ENCODE data around the gene B3GALT4.

Gene B3GALT4

GRCh38 chr6:33286946-33287914, 10.3 kb downstream of the B3GALT4 start:
- no peak for ATAC-seq
- TF ChIP-seq ZFP3 (CRISPR knock-in tag; IDR thresholded peaks at IDR 0.05) (no peak), ZNF8 (CRISPR knock-in tag; IDR thresholded peaks at IDR 0.05) (no peak), CSRNP3 (CRISPR knock-in tag; IDR thresholded peaks at IDR 0.05) (no peak), ZFP30 (CRISPR knock-in tag; IDR thresholded peaks at IDR 0.05) (no peak), BACH2 (CRISPR knock-in tag; IDR thresholded peaks at IDR 0.05; ENCODE audit: borderline replicate concordance) (no peak), PPARA (CRISPR knock-in tag; IDR thresholded peaks at IDR 0.05; ENCODE audit: borderline replicate concordance) (no peak), ZNF565 (CRISPR knock-in tag; conservative IDR thresholded peaks at IDR 0.05; ENCODE audit: low read depth) (no peak), GLIS3 (CRISPR knock-in tag; IDR thresholded peaks at IDR 0.05) (no peak), SNAI2 (CRISPR knock-in tag; IDR thresholded peaks at IDR 0.05) (no peak), TOX (CRISPR knock-in tag; IDR thresholded peaks at IDR 0.05; ENCODE audit: borderline replicate concordance) (no peak), OSR1 (CRISPR knock-in tag; IDR thresholded peaks at IDR 0.05) (no peak)
- TF ChIP-seq, protein P1, sequence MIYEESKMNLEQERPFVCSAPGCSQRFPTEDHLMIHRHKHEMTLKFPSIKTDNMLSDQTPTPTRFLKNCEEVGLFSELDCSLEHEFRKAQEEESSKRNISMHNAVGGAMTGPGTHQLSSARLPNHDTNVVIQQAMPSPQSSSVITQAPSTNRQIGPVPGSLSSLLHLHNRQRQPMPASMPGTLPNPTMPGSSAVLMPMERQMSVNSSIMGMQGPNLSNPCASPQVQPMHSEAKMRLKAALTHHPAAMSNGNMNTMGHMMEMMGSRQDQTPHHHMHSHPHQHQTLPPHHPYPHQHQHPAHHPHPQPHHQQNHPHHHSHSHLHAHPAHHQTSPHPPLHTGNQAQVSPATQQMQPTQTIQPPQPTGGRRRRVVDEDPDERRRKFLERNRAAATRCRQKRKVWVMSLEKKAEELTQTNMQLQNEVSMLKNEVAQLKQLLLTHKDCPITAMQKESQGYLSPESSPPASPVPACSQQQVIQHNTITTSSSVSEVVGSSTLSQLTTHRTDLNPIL (CRISPR knock-in tag; IDR thresholded peaks at IDR 0.05; ENCODE audit: low read depth) = no peak
- TF ChIP-seq, protein P2, sequence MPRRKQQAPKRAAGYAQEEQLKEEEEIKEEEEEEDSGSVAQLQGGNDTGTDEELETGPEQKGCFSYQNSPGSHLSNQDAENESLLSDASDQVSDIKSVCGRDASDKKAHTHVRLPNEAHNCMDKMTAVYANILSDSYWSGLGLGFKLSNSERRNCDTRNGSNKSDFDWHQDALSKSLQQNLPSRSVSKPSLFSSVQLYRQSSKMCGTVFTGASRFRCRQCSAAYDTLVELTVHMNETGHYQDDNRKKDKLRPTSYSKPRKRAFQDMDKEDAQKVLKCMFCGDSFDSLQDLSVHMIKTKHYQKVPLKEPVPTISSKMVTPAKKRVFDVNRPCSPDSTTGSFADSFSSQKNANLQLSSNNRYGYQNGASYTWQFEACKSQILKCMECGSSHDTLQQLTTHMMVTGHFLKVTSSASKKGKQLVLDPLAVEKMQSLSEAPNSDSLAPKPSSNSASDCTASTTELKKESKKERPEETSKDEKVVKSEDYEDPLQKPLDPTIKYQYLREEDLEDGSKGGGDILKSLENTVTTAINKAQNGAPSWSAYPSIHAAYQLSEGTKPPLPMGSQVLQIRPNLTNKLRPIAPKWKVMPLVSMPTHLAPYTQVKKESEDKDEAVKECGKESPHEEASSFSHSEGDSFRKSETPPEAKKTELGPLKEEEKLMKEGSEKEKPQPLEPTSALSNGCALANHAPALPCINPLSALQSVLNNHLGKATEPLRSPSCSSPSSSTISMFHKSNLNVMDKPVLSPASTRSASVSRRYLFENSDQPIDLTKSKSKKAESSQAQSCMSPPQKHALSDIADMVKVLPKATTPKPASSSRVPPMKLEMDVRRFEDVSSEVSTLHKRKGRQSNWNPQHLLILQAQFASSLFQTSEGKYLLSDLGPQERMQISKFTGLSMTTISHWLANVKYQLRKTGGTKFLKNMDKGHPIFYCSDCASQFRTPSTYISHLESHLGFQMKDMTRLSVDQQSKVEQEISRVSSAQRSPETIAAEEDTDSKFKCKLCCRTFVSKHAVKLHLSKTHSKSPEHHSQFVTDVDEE (CRISPR knock-in tag; IDR thresholded peaks at IDR 0.05) = no peak
- TF ChIP-seq, protein P3, sequence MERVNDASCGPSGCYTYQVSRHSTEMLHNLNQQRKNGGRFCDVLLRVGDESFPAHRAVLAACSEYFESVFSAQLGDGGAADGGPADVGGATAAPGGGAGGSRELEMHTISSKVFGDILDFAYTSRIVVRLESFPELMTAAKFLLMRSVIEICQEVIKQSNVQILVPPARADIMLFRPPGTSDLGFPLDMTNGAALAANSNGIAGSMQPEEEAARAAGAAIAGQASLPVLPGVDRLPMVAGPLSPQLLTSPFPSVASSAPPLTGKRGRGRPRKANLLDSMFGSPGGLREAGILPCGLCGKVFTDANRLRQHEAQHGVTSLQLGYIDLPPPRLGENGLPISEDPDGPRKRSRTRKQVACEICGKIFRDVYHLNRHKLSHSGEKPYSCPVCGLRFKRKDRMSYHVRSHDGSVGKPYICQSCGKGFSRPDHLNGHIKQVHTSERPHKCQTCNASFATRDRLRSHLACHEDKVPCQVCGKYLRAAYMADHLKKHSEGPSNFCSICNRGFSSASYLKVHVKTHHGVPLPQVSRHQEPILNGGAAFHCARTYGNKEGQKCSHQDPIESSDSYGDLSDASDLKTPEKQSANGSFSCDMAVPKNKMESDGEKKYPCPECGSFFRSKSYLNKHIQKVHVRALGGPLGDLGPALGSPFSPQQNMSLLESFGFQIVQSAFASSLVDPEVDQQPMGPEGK (CRISPR knock-in tag; IDR thresholded peaks at IDR 0.05; ENCODE audit: borderline replicate concordance) = no peak

DNA sequence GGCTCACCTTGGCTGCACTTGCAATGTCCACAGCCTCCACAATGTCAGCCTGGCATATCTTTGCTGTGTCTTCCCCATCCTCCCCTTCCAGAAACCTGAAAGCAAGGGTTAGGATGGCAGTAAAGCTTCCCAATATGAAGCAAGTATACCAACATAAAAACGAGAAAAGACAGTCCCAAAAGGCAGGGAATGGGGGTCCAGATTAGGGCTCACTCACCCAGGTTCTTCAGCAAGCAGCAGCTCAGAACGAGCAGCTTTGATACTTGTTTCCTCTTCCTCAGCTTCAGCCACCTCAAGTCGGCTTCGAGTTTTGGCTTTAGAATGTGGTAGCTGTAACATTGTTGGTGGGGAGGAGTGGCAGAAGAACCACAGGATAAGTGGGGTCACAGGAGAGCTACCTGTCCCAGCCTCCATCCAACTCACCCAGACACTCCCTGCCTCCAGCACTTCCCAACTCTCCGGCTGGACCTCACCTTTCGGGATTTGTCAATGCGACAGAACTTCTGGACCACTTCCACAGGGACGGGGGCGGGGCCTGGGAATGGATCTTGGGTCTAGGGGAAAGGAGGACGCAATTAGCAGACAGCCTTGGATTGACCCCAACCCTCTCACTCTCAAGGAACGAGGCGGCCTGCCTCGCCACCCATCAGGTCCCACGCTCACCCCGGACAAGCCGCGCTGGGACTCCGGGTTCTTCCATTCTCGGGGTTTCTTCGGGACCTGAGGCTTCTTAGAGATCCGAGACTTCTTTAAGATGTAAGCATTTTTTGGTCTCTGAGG, 11.4 kb downstream of the B3GALT4 start:
- ATAC-seq = no peak
- no peak for TF ChIP-seq TOX (CRISPR knock-in tag; IDR thresholded peaks at IDR 0.05; ENCODE audit: borderline replicate concordance)
- TF ChIP-seq ARNTL (CRISPR knock-in tag; IDR thresholded peaks at IDR 0.05; ENCODE audit: borderline replicate concordance, low read depth) = no peak
- TF ChIP-seq ESRRG (CRISPR knock-in tag; IDR thresholded peaks at IDR 0.05) = no peak
- TF ChIP-seq, protein P2 (CRISPR knock-in tag; IDR thresholded peaks at IDR 0.05) = no peak
- no peak for TF ChIP-seq BACH2 (CRISPR knock-in tag; IDR thresholded peaks at IDR 0.05; ENCODE audit: borderline replicate concordance)
- no peak for TF ChIP-seq CSRNP3 (CRISPR knock-in tag; IDR thresholded peaks at IDR 0.05)
- TF ChIP-seq SNAI2 (CRISPR knock-in tag; IDR thresholded peaks at IDR 0.05) = no peak
- TF ChIP-seq ZNF70 (CRISPR knock-in tag; IDR thresholded peaks at IDR 0.05) = no peak
- TF ChIP-seq ISL1 (CRISPR knock-in tag; IDR thresholded peaks at IDR 0.05) = no peak
- TF ChIP-seq PPARA (CRISPR knock-in tag; IDR thresholded peaks at IDR 0.05; ENCODE audit: borderline replicate concordance) = no peak
- TF ChIP-seq ZNF565 (CRISPR knock-in tag; conservative IDR thresholded peaks at IDR 0.05; ENCODE audit: low read depth) = no peak
- TF ChIP-seq GLIS3 (CRISPR knock-in tag; IDR thresholded peaks at IDR 0.05) = no peak
- TF ChIP-seq, protein P3 (CRISPR knock-in tag; IDR thresholded peaks at IDR 0.05; ENCODE audit: borderline replicate concordance) = no peak
